Measurements from ENCODE around the gene HPCAL1. TPM values are rescaled to one million over a fixed set of nuclear protein-coding genes. Genes with fewer than 3 reads are reported as not detected.

The HPCAL1 gene
- total RNA-seq, 1 donor from 2014 or later: 12.3 TPM

GRCh38 chr2:10390369-10390801 lies 87.7 kb downstream of the HPCAL1 start:
- no peak for FAIRE-seq

GRCh38 chr2:10392100-10392499 lies 89.4 kb downstream of the HPCAL1 start:
- Histone ChIP-seq H3K9me3 (ENCODE audit: insufficient read depth, low read depth, low read length) (no peaks in the 10 kb centered on the region), H3K27ac (ENCODE audit: low read depth, low read length) (no peak overlapping the region), H3K9ac (ENCODE audit: low read length) (no peak overlapping the region), H4K20me1 (ENCODE audit: insufficient read depth, low read length) (peaks cover 38% of the 10 kb centered on the region), H3K4me2 (ENCODE audit: low read length) (no peak overlapping the region), H2AFZ (ENCODE audit: low read depth, low read length) (no peak overlapping the region), H3K4me1 (ENCODE audit: insufficient read depth, low read length) (peaks cover 15% of the 10 kb centered on the region), H3K36me3 (ENCODE audit: insufficient read depth, low read length) (no peaks in the 10 kb centered on the region), H3K27me3 (ENCODE audit: insufficient read depth, low read length) (no peaks in the 10 kb centered on the region), H3K4me3 (ENCODE audit: insufficient read depth, low read depth, low read length) (no peak overlapping the region), H3K79me2 (ENCODE audit: insufficient read depth, low read length) (peaks cover 22% of the 10 kb centered on the region)
- Mint-ChIP-seq H3K27me3 (ENCODE audit: low read depth, unreplicated experiment) (peaks cover 10% of the 10 kb centered on the region), H3K4me3 (ENCODE audit: unreplicated experiment) (no peak overlapping the region), H3K4me1 (ENCODE audit: low read depth, unreplicated experiment) (peaks cover 3% of the 10 kb centered on the region), H3K36me3 (ENCODE audit: low read depth, unreplicated experiment) (no peaks in the 10 kb centered on the region), H3K9me3 (ENCODE audit: unreplicated experiment) (no peaks in the 10 kb centered on the region), H3K27ac (ENCODE audit: unreplicated experiment) (no peak overlapping the region)
- no peak for FAIRE-seq
- no peak for DNase-seq (ENCODE audit: low read depth)
- no peak for TF ChIP-seq EZH2 (IDR thresholded peaks at IDR 0.05; ENCODE audit: insufficient read depth, low read length)
- TF ChIP-seq CTCF (IDR thresholded peaks at IDR 0.05; ENCODE audit: insufficient read depth, low read depth, low read length): no peak

More at GRCh38 chr2:10390369-10390801, 87.7 kb downstream of the HPCAL1 start:
- DNase-seq (ENCODE audit: low read depth): no peak
- no peaks in the 10 kb centered on the region for H3K36me3 ChIP-seq (ENCODE audit: insufficient read depth, low read length)
- no peak overlapping the region for H2AFZ ChIP-seq (ENCODE audit: low read depth, low read length)
- no peak overlapping the region for H3K4me3 ChIP-seq (ENCODE audit: insufficient read depth, low read depth, low read length)
- H3K9me3 Mint-ChIP-seq (ENCODE audit: unreplicated experiment): no peaks in the 10 kb centered on the region
- no peak overlapping the region for H3K4me3 Mint-ChIP-seq (ENCODE audit: unreplicated experiment)
- H3K27ac ChIP-seq (ENCODE audit: low read depth, low read length): no peak overlapping the region
- no peak overlapping the region for H3K9ac ChIP-seq (ENCODE audit: low read length)
- peaks cover 40% of the 10 kb centered on the region for H4K20me1 ChIP-seq (ENCODE audit: insufficient read depth, low read length)
- H3K79me2 ChIP-seq (ENCODE audit: insufficient read depth, low read length): peaks cover 26% of the 10 kb centered on the region
- H3K9me3 ChIP-seq (ENCODE audit: insufficient read depth, low read depth, low read length): no peaks in the 10 kb centered on the region
- no peaks in the 10 kb centered on the region for H3K36me3 Mint-ChIP-seq (ENCODE audit: low read depth, unreplicated experiment)
- no peak overlapping the region for H3K4me2 ChIP-seq (ENCODE audit: low read length)
- H3K27me3 Mint-ChIP-seq (ENCODE audit: low read depth, unreplicated experiment): peaks cover 5% of the 10 kb centered on the region
- H3K4me1 ChIP-seq (ENCODE audit: insufficient read depth, low read length): peaks cover 32% of the 10 kb centered on the region
- H3K27ac Mint-ChIP-seq (ENCODE audit: unreplicated experiment): no peak overlapping the region
- no peaks in the 10 kb centered on the region for H3K27me3 ChIP-seq (ENCODE audit: insufficient read depth, low read length)
- H3K4me1 Mint-ChIP-seq (ENCODE audit: low read depth, unreplicated experiment): peaks cover 9% of the 10 kb centered on the region
- TF ChIP-seq CTCF (IDR thresholded peaks at IDR 0.05; ENCODE audit: insufficient read depth, low read depth, low read length) (no peak), EZH2 (IDR thresholded peaks at IDR 0.05; ENCODE audit: insufficient read depth, low read length) (no peak)

- H3K9me3 ChIP-seq (ENCODE audit: insufficient read depth, low read depth, low read length): no peaks in the 10 kb centered on the region
- H3K4me3 ChIP-seq (ENCODE audit: insufficient read depth, low read depth, low read length): no peak overlapping the region
- H3K79me2 ChIP-seq (ENCODE audit: insufficient read depth, low read length): peaks cover 18% of the 10 kb centered on the region
- H3K27me3 ChIP-seq (ENCODE audit: insufficient read depth, low read length): no peaks in the 10 kb centered on the region
- Mint-ChIP-seq H3K36me3 (ENCODE audit: low read depth, unreplicated experiment) (no peaks in the 10 kb centered on the region), H3K4me3 (ENCODE audit: unreplicated experiment) (no peak overlapping the region), H3K27me3 (ENCODE audit: low read depth, unreplicated experiment) (peaks cover 12% of the 10 kb centered on the region), H3K4me1 (ENCODE audit: low read depth, unreplicated experiment) (peaks cover 3% of the 10 kb centered on the region), H3K9me3 (ENCODE audit: unreplicated experiment) (no peaks in the 10 kb centered on the region), H3K27ac (ENCODE audit: unreplicated experiment) (no peak overlapping the region)
- H4K20me1 ChIP-seq (ENCODE audit: insufficient read depth, low read length): peaks cover 33% of the 10 kb centered on the region
- H3K9ac ChIP-seq (ENCODE audit: low read length): no peak overlapping the region
- H3K4me2 ChIP-seq (ENCODE audit: low read length): no peak overlapping the region
- no peak overlapping the region for H2AFZ ChIP-seq (ENCODE audit: low read depth, low read length)
- DNase-seq (ENCODE audit: low read depth) (no peak), FAIRE-seq (no peak)
- peaks cover 15% of the 10 kb centered on the region for H3K4me1 ChIP-seq (ENCODE audit: insufficient read depth, low read length)
- H3K27ac ChIP-seq (ENCODE audit: low read depth, low read length): no peak overlapping the region
- no peaks in the 10 kb centered on the region for H3K36me3 ChIP-seq (ENCODE audit: insufficient read depth, low read length)
- no peak for TF ChIP-seq EZH2 (IDR thresholded peaks at IDR 0.05; ENCODE audit: insufficient read depth, low read length)
- TF ChIP-seq CTCF (IDR thresholded peaks at IDR 0.05; ENCODE audit: insufficient read depth, low read depth, low read length): no peak
Observed at GRCh38 chr2:10392548-10392947, 89.8 kb downstream of the HPCAL1 start.
